HG02943 (cell line): Measurements from ENCODE around the gene ADA.
"Not testable (repeated sequence)": the region's sequence is repeated elsewhere in the genome, so short reads cannot be mapped to it uniquely, and the experiment has no call there.

Experiments used
- ATAC-seq: cut with Tn5 transposase; IDR thresholded peaks from one replicate; pipeline ENCODE4 v1.9.1; 2021; ENCODE audit warnings: mild to moderate bottlenecking, low read depth, moderate library complexity; ENCODE audit not compliant: unreplicated experiment

ADA gene

GRCh38 chr20:44651684-44652423 is at the start of gene ADA:
Gene ADA, minus strand, starts transcription at chr20:44651699. Its CDS starts 92 bp downstream, at chr20:44651607.
- no peak for ATAC-seq

GRCh38 chr20:44700306-44700705 is 48.8 kb upstream of the ADA start:
- no peak for ATAC-seq

- no peak for ATAC-seq
Observed at GRCh38 chr20:44698351-44698750, 46.9 kb upstream of the ADA start.

GRCh38 chr20:44697041-44697440 is 45.5 kb upstream of the ADA start:
- ATAC-seq: not testable (repeated sequence)

- no peak for ATAC-seq
Observed at GRCh38 chr20:44696315-44696714, 44.8 kb upstream of the ADA start.

GRCh38 chr20:44695674-44696300 is 44.3 kb upstream of the ADA start:
- ATAC-seq: no peak

- ATAC-seq: no peak
Observed at GRCh38 chr20:44695295-44695673, 43.8 kb upstream of the ADA start.

- ATAC-seq: no peak
Observed at GRCh38 chr20:44694159-44694558, 42.7 kb upstream of the ADA start.

- ATAC-seq: no peak
Observed at GRCh38 chr20:44693627-44694026, 42.1 kb upstream of the ADA start.

- no peak for ATAC-seq
Observed at GRCh38 chr20:44692932-44693480, 41.5 kb upstream of the ADA start.

- ATAC-seq: no peak
Observed at GRCh38 chr20:44691424-44692423, 40.2 kb upstream of the ADA start.

- ATAC-seq: no peak
Observed at GRCh38 chr20:44690781-44691423, 39.4 kb upstream of the ADA start.

GRCh38 chr20:44689809-44690208 is 38.3 kb upstream of the ADA start:
- ATAC-seq: no peak

GRCh38 chr20:44688053-44688625 is 36.6 kb upstream of the ADA start:
- ATAC-seq: no peak

GRCh38 chr20:44686934-44687333 is 35.4 kb upstream of the ADA start:
- ATAC-seq: no peak

GRCh38 chr20:44684047-44684967 is 32.8 kb upstream of the ADA start:
- no peak for ATAC-seq

- ATAC-seq: no peak
Observed at GRCh38 chr20:44683263-44684046, 32.0 kb upstream of the ADA start.
